Fibroblast of upper back skin (primary cell): Measurements from ENCODE around the gene ITPR3.

ENCODE experiments used
- DNase-seq: peaks from one replicate; pipeline ENCODE4 v3.0.0-alpha.2; 2013

Gene ITPR3

DNA sequence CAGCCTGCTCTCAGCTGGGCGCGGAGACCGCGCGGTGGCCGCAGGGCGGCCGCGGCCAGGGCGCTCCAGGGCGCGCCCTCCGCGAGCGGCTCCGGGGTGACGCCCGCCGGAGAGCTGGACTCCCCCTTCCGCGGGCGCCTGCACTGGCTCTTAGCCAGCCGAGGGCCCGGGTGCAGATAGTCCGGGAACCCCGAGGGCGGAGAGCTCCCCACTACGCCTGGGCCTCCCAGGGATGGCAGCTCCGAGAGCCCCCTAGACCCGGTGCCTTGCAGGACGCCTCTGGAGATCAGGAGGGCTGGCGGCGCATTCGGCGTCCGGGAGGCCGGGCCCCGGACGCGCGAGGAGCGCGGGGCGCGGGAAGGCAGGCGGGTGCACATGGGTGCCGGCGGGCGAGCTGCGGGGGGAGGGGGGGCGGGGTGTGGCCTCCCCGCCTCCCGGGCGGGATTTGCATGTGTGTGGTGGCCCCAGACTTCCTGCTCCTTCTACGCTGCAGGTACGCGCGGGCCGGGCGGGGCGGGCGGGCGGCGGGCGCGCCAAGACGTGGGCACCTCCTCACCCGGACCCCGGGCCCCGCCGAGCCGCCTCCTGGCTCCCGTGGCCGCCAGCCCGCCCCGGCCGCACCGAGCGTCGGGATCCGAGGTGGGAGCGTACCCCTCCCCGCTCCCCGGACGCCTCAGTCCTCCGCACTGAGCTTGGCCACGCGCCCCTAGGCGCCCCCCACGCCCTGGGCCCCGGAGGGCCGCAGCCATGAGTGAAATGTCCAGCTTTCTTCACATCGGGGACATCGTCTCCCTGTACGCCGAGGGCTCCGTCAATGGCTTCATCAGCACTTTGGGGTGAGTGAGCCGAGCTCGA is at the start of gene ITPR3:
ITPR3 (plus strand) TSS at position 467 of the 855 bp plus-strand sequence; CDS start at position 748, 281 bp downstream.
- DNase-seq: peak; percentile 10

DNA sequence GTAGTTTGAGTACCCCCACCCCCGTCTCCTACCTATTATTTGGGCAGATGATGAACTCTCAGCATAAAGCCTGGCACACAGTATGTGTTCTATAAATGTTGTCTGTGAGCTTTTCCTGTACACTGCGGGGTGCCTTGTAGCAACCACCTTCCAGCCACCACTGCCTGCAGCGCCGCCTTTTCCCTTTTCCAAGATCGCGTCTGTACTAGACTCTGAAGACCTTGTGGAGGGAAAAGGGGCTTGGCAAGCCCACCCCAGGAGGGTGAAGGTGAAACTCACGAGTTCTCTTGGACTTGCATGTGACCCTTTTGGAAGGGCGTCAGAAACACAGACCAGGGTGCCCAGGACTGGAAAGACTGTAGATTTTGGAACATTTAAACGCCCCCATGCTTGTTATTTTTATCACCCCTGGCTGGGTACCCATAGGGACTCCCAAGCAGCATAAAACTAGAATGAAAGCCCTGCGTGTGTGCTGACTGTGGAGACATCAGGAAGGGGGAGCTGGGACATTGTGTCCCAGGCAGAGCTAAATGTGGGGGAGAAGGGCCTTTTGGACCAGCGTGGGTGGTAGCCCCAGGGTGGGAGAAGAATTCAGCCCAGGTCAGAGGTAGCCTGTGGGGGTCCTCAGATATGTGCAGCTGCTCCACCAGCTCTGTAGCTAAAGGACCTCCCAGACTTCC is 49.3 kb upstream of the ITPR3 start:
- no peak for DNase-seq

GRCh38 chr6:33575211-33575610 is 45.9 kb upstream of the ITPR3 start:
- no peak for DNase-seq

DNA sequence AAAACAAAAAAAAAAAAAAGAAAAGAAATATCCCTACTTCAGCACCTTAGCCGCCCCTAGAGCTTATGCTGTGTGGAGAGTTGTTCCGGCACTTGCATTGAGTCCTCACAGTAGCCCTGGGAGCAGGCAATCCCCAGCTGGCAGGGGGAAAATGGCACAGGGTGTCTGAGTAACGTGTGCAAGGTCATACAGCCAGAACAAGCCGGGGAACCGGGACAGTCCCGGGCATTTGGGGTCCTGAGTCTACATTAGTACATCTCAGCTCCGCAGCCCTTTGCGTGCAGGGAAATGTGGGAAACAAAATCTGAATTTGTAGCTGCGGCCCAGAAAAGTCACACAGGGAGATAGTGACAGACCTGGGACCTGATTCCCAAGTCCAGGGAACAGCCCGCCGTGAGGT is 44.5 kb upstream of the ITPR3 start:
- no peak for DNase-seq

GRCh38 chr6:33577106-33577535 is 44.0 kb upstream of the ITPR3 start:
- DNase-seq: no peak

DNA sequence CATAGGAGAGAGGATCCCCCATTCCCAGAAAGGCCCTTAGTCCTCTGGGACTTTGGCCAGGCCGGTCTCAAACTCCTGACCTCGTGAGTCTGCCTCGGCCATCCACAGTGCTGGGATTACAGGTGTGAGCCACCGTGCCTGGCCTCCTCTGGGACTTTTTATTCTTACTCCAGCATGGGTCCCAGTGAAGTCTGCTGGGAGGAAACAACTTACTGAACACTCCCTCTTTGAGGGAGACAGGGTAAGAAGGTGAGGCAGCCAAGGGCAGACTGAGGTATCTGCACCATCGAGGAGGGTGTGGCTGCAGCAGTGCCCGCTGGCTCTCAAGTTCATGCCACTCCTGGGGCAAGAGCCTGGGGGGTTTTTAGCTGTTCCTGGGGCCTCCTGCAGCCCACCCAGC is 43.4 kb upstream of the ITPR3 start:
- DNase-seq: no peak

DNA sequence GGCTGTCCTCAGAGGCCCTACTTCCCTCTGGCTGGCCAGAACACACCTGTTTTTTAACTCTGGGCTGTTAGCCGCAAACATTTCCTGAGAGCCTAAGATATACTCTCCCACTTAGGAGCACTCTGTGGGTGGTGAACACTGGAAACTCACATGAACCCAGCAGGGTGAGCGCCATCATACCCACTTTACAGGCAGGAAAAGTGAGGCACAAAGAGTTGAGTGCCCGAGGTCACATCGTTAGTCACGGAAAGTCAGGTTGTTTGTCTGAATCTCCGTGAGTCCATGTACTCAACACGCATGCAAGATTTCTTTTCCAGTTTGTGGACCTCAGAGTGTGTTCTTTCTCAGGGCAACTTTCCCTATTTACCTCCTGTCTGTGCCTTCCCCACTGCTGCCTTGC is 43.0 kb upstream of the ITPR3 start:
- DNase-seq: no peak

DNA sequence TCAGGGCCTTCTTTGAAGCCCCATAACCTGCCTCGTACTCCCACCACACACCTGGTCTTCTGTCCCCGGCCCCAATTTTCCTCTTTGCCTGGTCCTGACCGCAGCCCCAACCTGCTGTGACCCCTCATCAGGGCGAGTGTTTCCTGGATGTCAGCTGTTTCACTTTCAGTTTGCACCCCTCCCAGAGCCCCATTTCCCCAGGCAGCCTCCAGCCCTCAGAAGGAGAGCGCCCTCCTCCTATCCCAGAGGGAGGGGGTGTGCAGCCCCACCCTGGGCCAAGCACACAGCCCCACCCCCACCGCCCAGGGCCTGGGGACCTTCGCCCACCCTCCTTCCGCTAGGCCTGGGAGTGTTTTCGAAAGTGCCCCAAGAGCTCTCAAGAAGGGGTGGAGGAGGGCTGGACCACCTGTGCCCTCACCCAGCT is 42.5 kb upstream of the ITPR3 start:
- DNase-seq: no peak

DNA sequence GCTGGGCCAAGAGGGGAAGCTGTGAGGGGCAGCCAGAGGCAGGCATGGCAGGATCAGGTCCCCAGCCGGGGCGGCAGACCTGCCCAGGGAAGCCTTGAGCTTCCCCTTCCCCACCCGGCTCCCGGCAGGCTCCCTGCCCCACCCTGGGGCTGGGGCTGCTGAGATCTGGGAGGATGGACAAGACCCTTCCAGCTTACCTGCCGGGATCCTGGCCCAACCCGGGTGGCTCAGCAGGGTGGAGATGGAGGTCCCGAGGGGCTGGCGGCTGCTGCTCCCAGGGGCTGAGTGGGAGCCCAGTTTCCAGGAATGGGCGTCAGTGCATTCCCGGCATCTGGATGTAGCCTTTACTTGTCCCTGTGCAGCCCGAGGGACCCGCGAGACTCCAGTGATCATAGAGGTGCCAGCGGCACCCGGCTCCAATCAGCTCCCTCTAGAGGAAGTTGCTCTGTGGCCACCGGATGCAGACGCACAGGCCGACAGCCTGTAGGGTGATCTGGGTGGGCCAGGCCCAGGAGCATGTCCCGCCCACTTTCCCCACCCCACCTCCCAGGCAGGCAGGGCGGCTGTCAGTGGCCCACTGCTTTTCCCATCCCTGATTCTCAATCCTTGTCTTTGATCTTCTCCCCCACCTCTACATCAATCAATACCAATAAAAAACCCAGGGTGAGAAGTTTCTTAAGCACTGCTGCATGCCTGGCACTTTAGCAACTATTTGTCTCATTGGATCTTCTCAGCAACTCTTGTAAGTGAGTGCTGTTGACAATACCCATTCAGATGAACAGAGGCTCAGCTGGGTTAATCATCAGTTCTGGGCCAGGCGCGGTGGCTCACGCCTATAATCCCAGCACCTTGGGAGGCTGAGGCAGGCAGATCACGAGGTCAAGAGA is 41.1 kb upstream of the ITPR3 start, which contains the start of gene BAK1:
BAK1 (minus strand) TSS at position 449 of the 887 bp plus-strand sequence. CDS start 2,672 bp downstream, outside the sequence.
- DNase-seq: peak; percentile 89

DNA sequence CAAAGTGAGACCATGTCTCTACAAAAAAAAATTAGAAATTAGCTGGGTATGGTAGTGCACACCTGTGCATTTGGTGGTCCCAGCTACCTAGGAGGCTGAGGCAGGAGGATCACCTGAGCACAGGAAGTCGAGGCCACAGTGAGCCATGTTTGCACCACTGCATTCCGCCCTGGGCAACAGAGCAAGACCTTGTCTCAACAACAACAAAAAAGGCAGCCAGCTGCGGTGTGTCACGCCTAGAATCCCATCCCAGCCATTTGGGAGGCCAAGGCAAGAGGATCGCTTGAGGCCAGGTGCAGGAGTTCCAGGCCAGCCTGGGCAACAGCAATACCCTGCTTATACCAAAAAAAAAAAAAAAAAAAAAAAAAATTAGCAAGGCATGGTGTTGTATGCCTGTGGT is 39.9 kb upstream of the ITPR3 start:
- DNase-seq: no peak

DNA sequence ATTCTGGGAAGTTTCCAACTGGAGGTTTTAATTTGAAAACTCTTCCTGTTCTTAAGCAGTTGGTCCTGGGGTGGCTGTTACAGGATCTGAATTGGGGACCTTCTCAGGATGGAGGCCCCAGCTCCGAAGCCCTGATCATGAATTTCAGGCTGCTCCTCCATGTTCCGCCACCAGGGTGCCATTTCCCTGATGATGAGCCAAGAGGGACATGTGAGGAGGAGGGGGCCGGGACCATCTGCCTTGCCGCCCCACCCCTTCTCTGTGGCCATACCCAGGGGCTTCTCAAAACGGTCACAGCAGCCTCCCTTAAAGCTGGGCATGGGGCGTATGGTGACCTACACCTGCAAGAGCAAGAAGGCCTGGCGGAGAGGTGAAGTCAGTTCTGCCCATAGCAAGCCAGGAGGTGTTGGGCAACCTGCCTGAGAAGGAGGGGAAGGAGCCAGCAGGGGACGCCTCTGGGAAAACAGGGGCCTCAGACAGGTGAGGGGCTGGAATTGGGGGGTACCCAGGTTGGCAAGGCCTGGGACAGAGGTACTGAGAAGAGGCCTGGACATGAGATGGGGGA is 37.4 kb upstream of the ITPR3 start:
- DNase-seq: no peak

DNA sequence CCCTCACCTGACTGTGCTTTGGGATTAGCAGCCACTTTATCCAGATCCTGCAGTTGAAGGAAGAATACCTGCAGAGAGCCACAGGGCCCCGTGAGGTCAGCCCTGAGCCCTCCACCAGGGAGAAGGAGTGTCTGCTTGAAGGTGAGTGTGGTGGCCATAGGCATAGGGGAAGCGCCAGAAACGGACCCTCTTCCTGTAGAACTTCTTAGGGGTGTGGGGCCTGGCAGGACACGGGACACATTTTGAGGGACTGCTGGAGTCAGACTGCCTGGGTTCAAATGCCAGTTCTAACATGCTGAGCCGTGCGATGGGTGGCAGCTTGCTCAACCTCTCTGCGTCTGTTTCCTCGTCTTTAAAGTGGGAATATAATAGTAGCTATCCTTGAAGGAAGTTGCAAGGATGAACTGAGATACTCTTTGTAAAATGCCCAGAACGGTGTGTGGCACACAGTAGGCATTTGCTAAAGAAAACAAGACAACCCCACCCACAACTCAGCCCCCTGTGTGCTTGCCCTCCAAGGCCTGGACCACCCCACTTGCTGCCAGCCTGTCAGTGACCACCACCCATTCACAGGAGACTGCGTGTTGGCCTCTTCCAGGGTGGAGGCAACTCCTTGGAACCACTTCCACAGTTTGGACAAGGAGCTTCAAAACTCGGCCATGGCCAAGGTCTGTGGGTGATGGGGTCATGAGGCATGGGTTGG is 36.3 kb upstream of the ITPR3 start:
- no peak for DNase-seq

DNA sequence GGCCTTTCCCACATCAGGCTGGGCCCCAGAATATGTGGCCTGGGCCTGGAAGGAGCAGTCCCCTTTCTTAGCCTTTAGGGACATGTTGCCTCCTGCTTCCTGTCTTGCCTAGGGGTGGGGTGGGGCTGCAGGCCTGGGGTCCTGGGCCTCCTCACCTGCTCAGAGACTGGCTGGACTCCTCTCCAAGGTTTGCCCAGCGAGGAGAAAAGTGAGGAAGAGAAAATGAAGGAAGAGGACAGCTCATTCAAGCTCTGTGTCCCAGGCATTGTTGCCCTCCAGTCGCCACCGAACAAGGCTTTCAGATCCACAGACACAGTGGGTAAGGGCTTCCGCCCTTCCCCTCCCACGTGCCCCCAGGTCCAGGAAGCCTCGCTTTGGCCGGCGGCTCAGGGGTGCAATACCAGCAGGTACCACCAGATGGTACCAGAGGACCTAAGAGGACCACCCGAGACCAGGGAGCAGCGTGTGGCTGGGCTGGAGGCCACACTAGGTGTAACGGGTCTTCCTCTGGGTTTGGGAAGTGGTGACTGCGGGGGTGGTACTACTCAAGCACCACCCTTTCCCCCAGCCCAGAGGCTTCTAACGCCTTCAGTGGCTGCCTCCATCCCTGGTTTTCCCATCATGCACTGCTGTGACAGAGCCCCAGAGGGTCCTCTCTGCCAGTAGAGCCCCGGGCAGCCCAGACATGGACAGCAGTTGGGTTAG is 35.6 kb upstream of the ITPR3 start:
- peak; percentile 72 for DNase-seq

GRCh38 chr6:33586108-33586640 is 34.9 kb upstream of the ITPR3 start:
- no peak for DNase-seq

- DNase-seq: no peak
Observed at GRCh38 chr6:33587529-33587928, 33.6 kb upstream of the ITPR3 start.

DNA sequence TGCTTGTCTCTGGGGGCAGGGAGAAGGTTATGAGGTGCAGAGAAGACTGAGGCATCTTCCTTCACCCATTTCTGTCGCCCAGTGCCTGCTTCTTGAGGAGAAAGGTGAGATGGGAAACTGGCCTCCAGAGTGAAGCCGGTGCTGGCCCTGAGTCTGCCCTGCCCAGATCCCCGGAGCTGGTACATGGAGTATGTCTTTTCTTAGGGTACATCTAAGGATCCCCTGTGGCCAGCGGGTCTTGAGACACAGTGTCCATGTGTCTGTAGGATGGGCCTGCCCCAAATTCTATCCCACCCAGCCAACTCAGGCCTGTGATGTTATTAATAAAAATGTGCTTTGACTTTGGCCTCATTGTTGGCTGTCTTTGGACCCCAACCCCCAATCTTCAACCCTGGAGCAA is 32.2 kb upstream of the ITPR3 start:
- no peak for DNase-seq

GRCh38 chr6:33589392-33589730 is 31.8 kb upstream of the ITPR3 start:
- no peak for DNase-seq

DNA sequence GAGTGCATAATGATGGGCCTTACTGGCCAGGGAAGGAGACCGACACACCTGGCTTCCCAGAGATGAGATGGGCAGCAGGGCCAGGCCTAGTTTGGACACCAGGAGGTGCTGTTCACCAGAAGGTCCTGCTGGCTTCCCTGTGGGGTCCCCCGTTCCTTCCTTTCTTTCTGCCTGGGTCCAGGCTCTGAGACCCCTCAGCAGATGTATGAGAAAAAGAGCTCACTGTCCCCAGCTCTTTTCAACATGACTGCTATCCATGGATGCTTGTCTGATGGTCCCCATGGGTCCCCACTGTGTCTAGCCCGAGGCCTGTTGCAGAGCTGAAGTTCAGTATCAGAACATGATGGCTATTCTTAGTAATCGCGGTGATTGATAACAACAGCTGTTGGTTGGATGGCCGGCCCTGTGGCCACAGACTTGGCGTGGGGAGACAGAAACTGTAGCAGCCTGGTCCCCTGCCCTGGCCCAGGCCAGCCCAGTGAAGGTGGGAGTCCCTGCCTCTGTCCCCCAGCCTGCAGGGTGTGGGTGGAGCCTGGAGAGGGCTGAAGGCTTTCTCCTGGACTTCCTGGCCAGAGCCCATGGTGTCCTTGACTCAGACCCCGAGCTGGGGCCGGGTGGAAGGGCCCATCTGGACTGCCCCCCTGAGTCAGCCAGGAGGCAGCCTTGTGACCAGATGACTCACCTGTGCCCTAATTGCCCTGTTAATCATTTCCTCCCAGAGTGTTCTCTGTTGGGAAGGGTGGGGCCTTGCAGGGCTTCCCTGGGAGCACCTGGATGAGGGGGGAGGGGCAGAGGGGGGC is 31.2 kb upstream of the ITPR3 start:
- peak; percentile 72 for DNase-seq

DNA sequence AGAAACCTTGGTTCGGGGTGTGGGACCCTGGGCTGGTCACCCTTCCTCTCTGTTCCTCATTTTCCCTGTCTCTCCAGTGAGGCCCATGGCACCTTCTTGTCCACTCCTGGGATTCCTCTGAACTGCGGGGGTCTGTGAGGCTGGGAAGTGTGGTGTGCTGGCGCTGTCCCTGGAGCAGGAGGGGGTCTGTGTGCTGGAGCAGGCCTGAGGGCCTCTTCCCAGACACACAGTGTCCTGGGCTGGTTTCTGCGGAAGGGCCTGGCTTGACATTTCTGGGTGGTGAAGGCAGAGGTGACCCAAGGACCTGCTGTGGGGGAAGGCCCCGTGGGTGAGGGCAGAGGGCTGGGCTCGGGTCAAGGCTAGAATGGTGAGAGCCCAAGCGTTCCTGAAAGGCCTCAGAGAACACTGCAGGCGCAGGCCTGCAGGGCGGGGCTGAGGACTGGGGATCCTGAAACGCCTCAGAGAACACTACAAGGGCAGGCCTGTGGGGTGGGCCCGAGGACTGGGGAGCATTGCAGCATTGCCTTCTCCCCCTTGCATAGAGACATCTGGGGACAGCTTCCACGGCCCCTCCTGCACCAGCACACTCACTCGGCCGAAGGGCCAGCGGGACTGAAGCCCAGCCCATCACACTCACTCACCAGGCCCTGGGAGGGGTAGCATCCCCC is 30.5 kb upstream of the ITPR3 start:
- no peak for DNase-seq
